K562 (cell line): ENCODE measurements around the gene RUVBL1. TPM values are rescaled to one million over a fixed set of nuclear protein-coding genes. Genes with fewer than 3 reads are reported as not detected.

Experiments used
- ATAC-seq: fragments of 200-7000 bp; cut with Tn5 transposase; 3 replicates; pipeline ENCODE4 v1.9.1; 2020; ENCODE audit warnings: moderate library complexity
- BruUV-seq: library from RNA; stranded (reverse); fragments of 400-500 nt; replicated peaks from 2 replicates; lab custom pipeline; 2021; lab: Mats Ljungman, UMichigan
- CTCF ChIA-PET: fragments of 300-600 bp; formaldehyde crosslinking; extraction: SDS; loops from one replicate; lab custom pipeline; 2021; ENCODE audit warnings: low intra/inter-chr PET ratio; lab: Yijun Ruan, JAX
- POLR2A ChIA-PET: fragments of 300-600, 350-650 bp; sonication (Branson Sonifier 250); formaldehyde crosslinking; extraction: SDS; loops from one replicate; lab custom pipeline; 2021; ENCODE audit warnings: antibody characterized with exemption, inconsistent platforms; lab: Yijun Ruan, JAX
- DNase-seq, 4 experiments: peaks; one replicate each; pipeline versions ENCODE4 v3.0.0 to v3.0.0-alpha.2; 2011 to 2018; ENCODE audit warnings: low spot score in 3 of 4, mixed read lengths in 3 of 4; ENCODE audit errors: extremely low read depth in 1 of 4
- FAIRE-seq: peaks from 2 replicates; lab custom pipeline; 2011; peaks lifted over from hg19 to GRCh38; lab: Jason Lieb, UNC
- H2AFZ ChIP-seq: 2 replicates; pipeline ENCODE4 v1.6.0; 2011; ENCODE audit warnings: low read depth, low read length, control low read depth, inconsistent platforms
- H3K27ac ChIP-seq: fragments of 200-600 bp; 3 replicates; pipeline ENCODE4 v1.8.0; 2011; ENCODE audit warnings: low read depth, mild to moderate bottlenecking, control low read depth, inconsistent platforms, low read length, moderate library complexity, mixed read lengths; ENCODE audit errors: extremely low read depth
- H3K27me3 ChIP-seq, 2 experiments: fragments of 300-600 bp in 1 of 2; 2 replicates in 1 of 2; 3 replicates in 1 of 2; pipeline versions ENCODE4 v1.6.0 to v1.8.0; 2011; ENCODE audit warnings: inconsistent platforms in 2 of 2, low read length in 2 of 2, mild to moderate bottlenecking in 1 of 2, mixed read lengths in 1 of 2, moderate library complexity in 1 of 2; ENCODE audit not compliant: control insufficient read depth in 2 of 2, insufficient read depth in 2 of 2
- H3K36me3 ChIP-seq: fragments of 300-600 bp; 3 replicates; pipeline ENCODE4 v1.8.0; 2011; ENCODE audit warnings: mild to moderate bottlenecking, low read length, inconsistent platforms; ENCODE audit not compliant: control insufficient read depth, insufficient read depth
- H3K4me1 ChIP-seq, 2 experiments: fragments of 200-600 bp in 1 of 2; replicated peaks in 1 of 2; 2 replicates in 1 of 2; 3 replicates in 1 of 2; pipeline versions ENCODE4 v1.5.1 to v1.8.0; 2011; ENCODE audit warnings: inconsistent platforms in 2 of 2, low read length in 2 of 2, mild to moderate bottlenecking in 1 of 2, mixed read lengths in 1 of 2, moderate library complexity in 1 of 2; ENCODE audit not compliant: control insufficient read depth in 2 of 2, insufficient read depth in 2 of 2
- H3K4me2 ChIP-seq: 2 replicates; pipeline ENCODE4 v1.6.1; 2011; ENCODE audit warnings: low read length, control low read depth, inconsistent platforms, mixed read lengths; ENCODE audit not compliant: insufficient read depth
- H3K4me3 ChIP-seq: fragments of 200-600 bp; sonication (generic), shearing (Covaris generic); 2 replicates; pipeline ENCODE4 v1.5.1; 2016; ENCODE audit warnings: control low read depth, inconsistent platforms
- H3K79me2 ChIP-seq: fragments of 200-600 bp; 3 replicates; pipeline ENCODE4 v1.8.0; 2011; ENCODE audit warnings: low read length, inconsistent platforms; ENCODE audit not compliant: control insufficient read depth, insufficient read depth
- H3K9ac ChIP-seq, 2 experiments: 2 replicates each; pipeline versions ENCODE4 v1.6.0 to v1.6.1; 2011; ENCODE audit warnings: low read depth in 2 of 2, low read length in 2 of 2, control low read depth in 1 of 2, inconsistent platforms in 1 of 2, mild to moderate bottlenecking in 1 of 2, mixed read lengths in 1 of 2; ENCODE audit not compliant: insufficient read depth in 1 of 2
- H3K9me1 ChIP-seq: one replicate; pipeline ENCODE4 v1.6.0; 2011; ENCODE audit warnings: inconsistent platforms, mild to moderate bottlenecking, low read length, moderate library complexity; ENCODE audit not compliant: control insufficient read depth, insufficient read depth
- H3K9me3 ChIP-seq: replicated peaks from 2 replicates; pipeline ENCODE4 v1.5.1; 2011; ENCODE audit warnings: low read depth, low read length, inconsistent platforms; ENCODE audit not compliant: control insufficient read depth, insufficient read depth
- H4K20me1 ChIP-seq: replicated peaks from 2 replicates; pipeline ENCODE4 v1.6.1; 2011; ENCODE audit warnings: low read length, inconsistent platforms, mixed read lengths; ENCODE audit not compliant: control insufficient read depth, insufficient read depth
- NR2C1 ChIP-seq, 2 experiments: fragments of 450-650 bp; IDR thresholded peaks; 2 replicates each; pipeline ENCODE4 v1.6.1; 2017; ENCODE audit warnings: mild to moderate bottlenecking in 2 of 2, antibody characterized with exemption in 1 of 2, inconsistent platforms in 1 of 2, missing compliant biosample characterization in 1 of 2, missing genetic modification characterization in 1 of 2
- NR2C2 ChIP-seq, 2 experiments: fragments of 200-800 bp in 1 of 2; sonication (Bioruptor generic) in 1 of 2; sonication (generic) in 1 of 2; formaldehyde crosslinking in 1 of 2; IDR thresholded peaks; 2 replicates each; pipeline versions ENCODE4 v1.6.1 to v1.8.0; 2016 to 2022; ENCODE audit warnings: mild to moderate bottlenecking in 1 of 2, missing compliant biosample characterization in 1 of 2, missing genetic modification characterization in 1 of 2, missing genetic modification reagents in 1 of 2
- SAP30 ChIP-seq: fragments of 200-600 bp; sonication (generic); IDR thresholded peaks from 2 replicates; pipeline ENCODE4 v1.6.1; 2012; ENCODE audit warnings: borderline replicate concordance, low read depth, mild to moderate bottlenecking, moderate library complexity, low read length, control low read depth, inconsistent platforms; ENCODE audit not compliant: insufficient read depth, poor library complexity, severe bottlenecking
- ZBTB7A ChIP-seq: IDR thresholded peaks from 2 replicates; pipeline ENCODE4 v1.6.1; 2011; ENCODE audit warnings: low read depth, mild to moderate bottlenecking, low read length, moderate library complexity, borderline replicate concordance; ENCODE audit not compliant: control insufficient read depth
- WGBS: fragments of 100-300 bp; shearing (Covaris generic); methylation state at CpG from one replicate; pipeline ENCODE4 v1.1.6; 2016; ENCODE audit warnings: low coverage, mixed read lengths; ENCODE audit not compliant: insufficient coverage; ENCODE audit errors: missing lambda C conversion rate; 5-methylcytosine and 5-hydroxymethylcytosine counted together
- in situ Hi-C: fragments of 300-500 bp; cut with MboI; formaldehyde crosslinking; loops from 4 replicates; pipeline ENCODE4 v1.15.0; 2018; ENCODE audit warnings: inconsistent platforms, mixed read lengths
- intact Hi-C: fragments of 100-400 bp; cut with micrococcal nuclease; formaldehyde crosslinking; loops from 2 replicates; pipeline ENCODE4 v1.14.2; 2022
- polyA plus RNA-seq, 8 experiments: library from polyadenylated mRNA; depleted of rRNA in 4 of 8; stranded (reverse) in 5 of 8; unstranded in 3 of 8; fragments of >200 nt; fragmentation: Nextera tagmentation in 2 of 8; fragmentation: Illumina TruSeq in 1 of 8; extraction: Ambion mirVana in 2 of 8; extraction: Trizol in 1 of 8; gene quantifications; 2 replicates each; pipeline versions ENCODE4 v1.2.1 to v1.2.3, GENCODE V29; 2011 to 2014; ENCODE audit warnings: inconsistent platforms in 1 of 8, missing spikeins in 1 of 8
- total RNA-seq, 7 experiments: library from RNA; depleted of rRNA in 6 of 7; stranded (reverse); fragments of >200 nt in 6 of 7; fragmentation: Illumina TruSeq in 2 of 7; extraction: Trizol in 2 of 7; gene quantifications; 2 replicates each; pipeline versions ENCODE4 v1.2.1 to v1.2.3, GENCODE V29; 2011 to 2021; ENCODE audit warnings: low replicate concordance in 1 of 7
- TF ChIP-seq, protein P1 (sequence below): fragments of 450-650 bp; IDR thresholded peaks from 2 replicates; pipeline ENCODE4 v1.6.1; 2016; ENCODE audit warnings: mild to moderate bottlenecking

The RUVBL1 gene
- total and polyA plus RNA-seq, 9 of the 15 experiments (the other 6 are each of a cell fraction or from before 2014, with no cell fraction given) = 20.7 to 147 (median 113) TPM

DNA sequence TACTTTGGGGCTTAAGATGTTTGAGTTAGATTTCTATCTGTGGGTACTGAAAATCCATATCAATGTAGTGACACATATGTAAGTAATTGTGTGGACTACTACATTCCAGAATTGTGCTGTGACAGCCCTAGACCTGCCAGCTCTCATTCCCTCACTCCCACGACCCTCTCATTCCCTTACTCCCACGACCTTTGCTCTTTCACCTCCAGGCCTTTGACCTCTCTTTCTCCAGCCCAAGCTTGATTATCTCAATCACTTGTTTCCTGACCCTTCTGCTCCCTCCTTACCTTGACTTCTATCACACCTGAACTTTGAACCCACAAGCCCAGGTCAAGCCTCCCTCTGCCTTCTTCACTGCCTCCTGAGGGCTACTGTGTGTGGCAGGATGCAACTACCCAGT, 3.6 kb upstream of the RUVBL1 start:
- FAIRE-seq = no peak
- H3K4me2 ChIP-seq = no peak overlapping the region
- intact Hi-C loops = no loop called here
- ATAC-seq = no peak
- WGBS = 4% methylated on average over 2 of the region's 2 CpGs
- no peaks in the 10 kb centered on the region for H3K9me3 ChIP-seq
- H3K36me3 ChIP-seq = 0 out of 3 replicates have a peak, but pooled peaks cover 3% of the 10 kb centered on the region
- H3K9ac ChIP-seq = no peak overlapping the region
- H3K27me3 ChIP-seq = no peaks in the 10 kb centered on the region
- H3K9me1 ChIP-seq = no peaks in the 10 kb centered on the region
- ChIA-PET POLR2A (no interaction called here), CTCF (no interaction called here)
- no peak for DNase-seq
- peak overlapping the region; percentile 57; the same call in 1 of the 2 replicates for H2AFZ ChIP-seq
- in situ Hi-C loops = no loop called here
- H3K4me3 ChIP-seq = no peak overlapping the region
- no peaks in the 10 kb centered on the region for H4K20me1 ChIP-seq
- TF ChIP-seq SAP30 (no peak), NR2C2 (CRISPR knock-in tag; IDR thresholded peaks at IDR 0.05) (no peak), NR2C2 (tag; IDR thresholded peaks at IDR 0.05) (peak; percentile 59; the same call in 1 of the 2 replicates), NR2C1 (IDR thresholded peaks at IDR 0.05) (peak; percentile 89), NR2C1 (tag; IDR thresholded peaks at IDR 0.05) (peak; percentile 86)
- BruUV-seq = no TSS peak
- H3K79me2 ChIP-seq = peaks cover 14% of the 10 kb centered on the region
- peaks cover 4 to 14% of the 10 kb centered on the region in 2 experiments; a peak in 4 of 5 replicates for H3K4me1 ChIP-seq
- no peak overlapping the region for H3K27ac ChIP-seq

DNA sequence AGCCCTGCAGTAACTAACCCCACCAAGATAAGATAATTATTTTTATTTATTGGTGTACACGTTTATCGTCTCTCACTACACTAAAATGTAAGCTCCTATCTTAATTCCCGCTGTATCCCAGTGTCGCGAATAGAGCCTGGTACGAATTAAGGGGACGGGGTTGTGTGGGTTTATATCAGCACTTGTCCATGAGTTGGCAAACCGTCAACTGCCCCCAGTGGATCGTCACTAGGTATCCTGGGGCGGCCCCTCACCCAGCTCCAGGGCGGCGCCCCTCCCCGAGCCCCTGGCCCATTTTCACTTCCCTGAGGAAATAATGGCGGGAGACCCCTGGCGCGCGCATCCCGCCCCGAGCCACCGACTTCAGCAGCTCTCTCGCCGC, 465 bp downstream of the RUVBL1 start:
- Histone ChIP-seq H3K27ac (peak overlapping the region; percentile 84), H3K9me3 (no peaks in the 10 kb centered on the region), H3K4me2 (peak overlapping the region; percentile 87), H4K20me1 (no peaks in the 10 kb centered on the region), H3K4me1 (peaks cover 4 to 14% of the 10 kb centered on the region in 2 experiments; a peak in 4 of 5 replicates), H2AFZ (peak overlapping the region; percentile 83; the same call in 1 of the 2 replicates), H3K27me3 (no peaks in the 10 kb centered on the region), H3K79me2 (peaks cover 43% of the 10 kb centered on the region), H3K36me3 (peaks cover 24% of the 10 kb centered on the region; the same call in 2 of the 3 replicates), H3K4me3 (peak overlapping the region; percentile 79), H3K9me1 (no peaks in the 10 kb centered on the region), H3K9ac (peak overlapping the region; percentile 81 to 99)
- BruUV-seq = no TSS peak
- 0% methylated on average over 20 of the region's 22 CpGs for WGBS
- TF ChIP-seq, protein P1, sequence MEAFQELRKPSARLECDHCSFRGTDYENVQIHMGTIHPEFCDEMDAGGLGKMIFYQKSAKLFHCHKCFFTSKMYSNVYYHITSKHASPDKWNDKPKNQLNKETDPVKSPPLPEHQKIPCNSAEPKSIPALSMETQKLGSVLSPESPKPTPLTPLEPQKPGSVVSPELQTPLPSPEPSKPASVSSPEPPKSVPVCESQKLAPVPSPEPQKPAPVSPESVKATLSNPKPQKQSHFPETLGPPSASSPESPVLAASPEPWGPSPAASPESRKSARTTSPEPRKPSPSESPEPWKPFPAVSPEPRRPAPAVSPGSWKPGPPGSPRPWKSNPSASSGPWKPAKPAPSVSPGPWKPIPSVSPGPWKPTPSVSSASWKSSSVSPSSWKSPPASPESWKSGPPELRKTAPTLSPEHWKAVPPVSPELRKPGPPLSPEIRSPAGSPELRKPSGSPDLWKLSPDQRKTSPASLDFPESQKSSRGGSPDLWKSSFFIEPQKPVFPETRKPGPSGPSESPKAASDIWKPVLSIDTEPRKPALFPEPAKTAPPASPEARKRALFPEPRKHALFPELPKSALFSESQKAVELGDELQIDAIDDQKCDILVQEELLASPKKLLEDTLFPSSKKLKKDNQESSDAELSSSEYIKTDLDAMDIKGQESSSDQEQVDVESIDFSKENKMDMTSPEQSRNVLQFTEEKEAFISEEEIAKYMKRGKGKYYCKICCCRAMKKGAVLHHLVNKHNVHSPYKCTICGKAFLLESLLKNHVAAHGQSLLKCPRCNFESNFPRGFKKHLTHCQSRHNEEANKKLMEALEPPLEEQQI = no peak
- peak; percentile 28; the same call in 1 of the 2 replicates for TF ChIP-seq ZBTB7A
- ChIA-PET CTCF (no interaction called here), POLR2A (interaction anchor here (0.7 to 1.3 kb wide), 7 partner anchors 10 to 70 kb away, joined by 3 to 5 read pairs (median 4); no protein-coding TSS in a partner anchor)
- DNase-seq (peak in 1 of 4 experiments; percentile 72), FAIRE-seq (no peak), ATAC-seq (peak; percentile 24)
- intact Hi-C loops (no loop called here), in situ Hi-C loops (no loop called here)
